ENCODE data around the gene ITM2B.

Gene ITM2B

GRCh38 chr13:48263196-48263595 is 30.2 kb downstream of the ITM2B start:
- no peak for DNase-seq

DNA sequence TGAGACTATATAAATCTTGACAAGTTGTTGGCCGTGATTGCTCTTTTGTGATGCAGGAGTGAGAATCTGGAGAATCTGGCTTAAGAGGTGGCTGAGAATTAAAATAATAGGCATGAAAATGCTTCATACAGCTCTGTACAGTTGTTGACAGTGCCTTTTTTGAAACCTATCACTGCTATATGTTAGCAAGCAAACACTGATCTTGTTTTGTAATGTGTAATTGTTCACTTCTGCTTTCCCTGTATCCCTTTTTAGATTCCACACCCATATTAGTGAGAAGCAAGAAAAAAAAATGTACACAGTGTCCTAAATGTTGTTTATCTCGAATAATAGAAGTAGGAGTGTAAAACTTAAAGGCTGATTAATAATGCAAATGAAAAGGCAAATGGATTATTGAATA is 31.1 kb downstream of the ITM2B start:
- DNase-seq = no peak

DNA sequence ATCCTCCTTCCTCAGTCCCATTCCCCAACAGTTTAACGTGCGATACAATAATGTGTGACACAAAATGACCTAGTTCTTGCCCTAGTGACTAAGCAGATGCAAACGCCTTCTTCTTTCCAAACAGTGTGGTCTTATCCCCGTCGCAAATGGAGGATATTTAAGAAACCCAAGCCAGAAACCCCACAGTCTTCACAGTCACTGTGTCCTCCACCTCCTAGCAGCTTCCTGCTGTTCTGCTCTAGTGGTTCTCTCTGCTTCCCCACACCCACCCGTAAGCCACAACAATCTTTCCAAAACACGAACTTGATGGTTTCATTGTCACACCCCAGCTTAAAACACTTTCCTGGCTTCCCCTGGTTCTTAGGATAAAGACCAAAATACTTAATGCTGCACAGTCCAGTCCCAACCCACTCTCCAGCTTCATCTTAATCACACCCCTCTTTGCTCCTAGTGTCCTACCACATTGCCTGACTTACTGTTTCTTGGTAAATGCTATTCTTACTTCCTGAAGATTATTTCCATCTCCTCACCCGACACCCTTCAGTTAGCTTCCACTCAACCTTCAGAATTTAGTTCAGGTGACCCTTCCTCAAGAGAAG is 32.3 kb downstream of the ITM2B start:
- no peak for DNase-seq

- no peak for DNase-seq
These were observed 33.1 kb downstream of the ITM2B start for GRCh38 chr13:48266150-48266549.

- peak in 2 of 3 experiments; percentile 2 to 41 for DNase-seq
These were observed 34.0 kb downstream of the ITM2B start for GRCh38 chr13:48266701-48267639.

DNA sequence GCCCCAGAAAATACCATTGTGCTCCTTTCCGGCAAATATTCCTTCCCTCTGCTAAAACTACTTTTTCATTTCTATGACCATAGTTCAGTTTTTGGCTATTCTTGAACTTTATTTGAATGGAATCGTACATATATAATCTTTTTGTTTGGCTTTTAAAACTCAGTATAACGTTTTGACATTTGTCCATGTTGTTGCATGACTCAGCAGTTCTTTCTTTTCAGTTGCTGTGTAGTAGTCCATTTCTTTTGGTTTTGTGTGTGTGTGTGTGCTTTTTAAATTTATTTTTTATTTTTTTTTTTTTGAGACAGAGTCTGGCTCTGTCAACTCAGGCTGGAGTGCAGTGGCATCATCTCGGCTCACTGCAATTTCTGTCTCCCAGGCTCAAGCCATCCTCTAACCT is 35.0 kb downstream of the ITM2B start:
- DNase-seq = no peak

DNA sequence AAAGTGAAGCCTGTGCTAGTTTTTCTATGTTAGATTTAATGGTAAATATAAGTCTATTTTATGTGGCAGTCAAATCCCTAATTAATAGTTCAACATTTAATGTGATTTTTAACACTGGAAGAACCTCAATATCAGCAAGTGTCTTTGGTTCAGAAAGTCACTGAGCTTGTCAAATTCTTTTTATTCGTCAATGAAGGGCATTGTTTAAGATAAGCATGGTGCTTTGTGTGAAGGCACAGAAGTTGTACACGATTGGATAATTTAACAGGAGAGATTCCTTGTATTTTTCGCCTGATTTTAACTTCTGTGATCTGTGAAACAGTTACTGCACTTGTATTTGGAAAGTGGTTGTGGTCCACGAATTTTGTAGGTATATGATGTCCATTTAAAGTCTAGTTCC is 40.3 kb downstream of the ITM2B start:
- DNase-seq = no peak

GRCh38 chr13:48275507-48275906 is 42.5 kb downstream of the ITM2B start:
- no peak for DNase-seq

DNA sequence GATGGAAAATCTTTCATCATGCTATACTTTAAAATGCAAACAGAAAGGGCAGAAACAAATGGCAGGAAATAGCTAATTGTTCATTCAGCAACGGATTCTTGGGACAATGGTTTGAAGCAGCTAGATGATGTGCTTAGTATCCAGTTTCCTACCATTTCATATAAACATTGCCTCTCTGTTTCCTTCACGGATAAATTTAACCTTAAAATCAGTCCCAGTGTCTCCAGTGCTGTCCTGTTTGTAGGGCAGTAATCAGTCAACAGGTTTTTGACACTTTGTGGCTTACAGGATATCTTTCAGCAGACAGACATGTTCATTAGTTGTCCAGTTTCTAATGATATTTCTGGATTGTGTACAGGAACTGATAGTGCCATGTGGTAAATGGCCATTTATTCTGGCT is 45.8 kb downstream of the ITM2B start:
- peak in 2 of 3 experiments; percentile 8 to 34 for DNase-seq

GRCh38 chr13:48281556-48281955 is 48.5 kb downstream of the ITM2B start:
- DNase-seq = peak in 1 of 3 experiments; percentile 2

DNA sequence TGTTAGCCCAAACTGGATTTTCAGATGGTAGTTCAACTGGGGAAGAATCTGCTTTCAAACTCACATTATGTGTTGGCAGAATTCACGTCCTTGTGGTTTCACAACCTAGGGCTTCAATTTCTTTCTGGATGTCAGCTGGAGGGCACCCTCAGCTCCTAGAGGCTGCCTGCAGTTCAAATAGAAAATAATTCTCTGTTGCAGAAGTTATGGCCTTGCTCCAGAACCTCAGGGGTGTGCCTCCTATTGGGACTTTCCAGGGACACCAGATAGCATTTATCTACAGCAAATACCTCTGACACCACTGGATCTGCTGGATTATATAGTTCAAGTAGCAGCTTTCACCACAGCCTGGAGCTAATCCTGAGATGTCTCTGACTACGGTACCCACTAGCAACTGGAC is 58.7 kb downstream of the ITM2B start:
- no peak for DNase-seq

DNA sequence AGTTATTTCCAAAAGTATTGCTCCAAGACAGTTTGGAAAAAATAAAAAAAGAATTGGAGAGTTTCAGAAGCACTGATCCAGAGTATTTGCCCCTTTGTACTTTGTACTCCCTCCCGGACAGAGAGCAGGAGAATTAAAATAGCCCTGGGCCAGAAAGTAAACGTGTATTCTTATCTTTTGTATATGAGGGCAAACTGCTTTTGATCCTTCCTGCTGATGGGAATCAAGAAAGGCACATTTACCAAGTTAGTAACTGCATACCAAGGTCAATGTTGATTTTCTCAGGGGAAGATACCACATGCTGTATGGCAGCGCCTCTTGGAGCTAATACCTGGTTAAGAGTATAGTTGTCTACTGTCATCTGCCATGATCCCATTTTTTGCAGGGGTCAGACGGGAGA is 59.6 kb downstream of the ITM2B start:
- DNase-seq = no peak

GRCh38 chr13:48294653-48295052 is 61.6 kb downstream of the ITM2B start:
- DNase-seq = no peak

DNA sequence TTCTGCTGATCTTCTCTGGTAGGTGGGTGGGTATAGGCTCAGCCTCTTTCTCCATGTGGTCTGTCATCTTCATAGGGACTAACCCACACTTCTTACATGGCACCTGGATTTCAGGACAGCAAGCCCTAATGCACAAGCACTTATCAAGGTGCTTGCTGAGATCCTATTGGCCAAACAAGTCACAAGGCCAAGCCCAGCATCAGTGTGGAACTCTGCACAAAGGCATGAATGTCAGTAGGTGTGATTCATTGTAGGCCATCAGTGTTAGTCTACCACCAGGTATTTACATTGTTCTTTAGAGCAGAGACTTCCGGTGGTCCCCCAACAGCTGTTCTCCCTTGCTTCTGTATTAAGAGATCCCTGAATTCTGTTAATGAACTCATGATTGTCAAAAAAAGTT is 62.3 kb downstream of the ITM2B start:
- no peak for DNase-seq

DNA sequence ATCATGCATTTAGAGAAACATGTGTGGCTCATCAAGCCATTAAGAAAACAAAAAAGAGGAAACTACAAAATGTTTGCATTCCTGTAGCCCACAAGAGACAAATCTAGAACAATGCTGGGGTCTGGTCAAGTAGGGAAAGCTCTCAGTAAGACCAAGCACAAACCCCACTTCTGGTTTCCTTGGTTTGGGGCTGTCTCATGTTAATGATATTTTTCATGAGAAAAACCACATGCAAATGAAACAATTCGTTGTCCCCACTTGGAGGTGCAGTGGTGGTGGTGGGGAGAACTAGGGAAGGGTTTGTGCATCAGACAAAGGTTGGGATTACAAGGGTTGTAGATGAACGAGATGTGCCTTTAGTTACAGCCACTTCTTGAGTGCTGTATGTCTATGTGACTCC is 63.5 kb downstream of the ITM2B start:
- no peak for DNase-seq

DNA sequence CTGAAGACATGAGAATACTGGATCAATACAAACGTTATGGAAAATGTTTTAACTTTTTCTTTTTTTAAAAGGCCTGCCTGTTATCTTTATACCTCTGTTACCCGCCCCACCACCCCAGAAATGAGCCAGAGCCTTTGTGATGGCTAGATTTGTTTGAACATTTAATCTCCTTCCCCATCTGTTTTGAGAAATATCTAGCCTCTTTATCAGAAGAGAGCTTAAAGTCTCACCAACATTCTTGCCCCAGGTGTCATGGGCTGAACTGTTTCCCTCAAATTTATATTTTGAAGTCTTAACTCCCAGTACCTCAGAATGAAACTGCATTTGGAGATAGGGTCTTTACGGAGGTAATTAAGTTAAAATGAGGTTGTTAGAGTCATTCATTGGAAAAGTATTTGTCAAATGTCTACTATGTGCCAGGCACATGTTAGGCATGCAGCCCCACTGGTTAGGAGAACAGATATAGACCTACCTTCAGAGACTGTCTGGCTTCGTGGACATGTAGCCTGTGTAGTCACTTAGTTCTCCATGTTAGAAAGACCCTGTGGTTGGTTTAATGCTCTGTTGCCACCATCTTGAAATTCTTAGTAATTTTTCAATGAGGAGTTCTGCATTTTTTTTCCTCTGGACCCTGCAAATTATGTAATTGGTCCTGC is 64.3 kb downstream of the ITM2B start:
- DNase-seq = no peak

DNA sequence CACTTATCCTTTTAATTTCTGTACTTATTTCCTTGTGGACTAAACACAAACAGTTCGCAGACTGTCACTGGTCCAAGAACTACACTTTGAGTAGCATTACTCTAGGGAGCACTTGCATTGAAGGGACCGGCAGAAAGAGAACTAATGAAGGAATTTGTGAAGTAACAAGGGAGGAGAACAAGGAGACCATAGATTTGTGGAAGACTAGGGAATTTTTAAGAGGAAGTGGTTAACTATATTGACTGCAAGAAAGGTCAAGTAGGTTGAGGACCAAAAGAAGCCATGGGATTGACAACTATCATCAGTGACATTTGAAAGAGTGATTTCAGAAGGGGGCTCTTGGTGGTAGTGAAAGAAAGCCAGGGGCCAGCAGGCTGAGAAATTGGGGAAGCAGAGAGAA is 66.6 kb downstream of the ITM2B start:
- DNase-seq = no peak

DNA sequence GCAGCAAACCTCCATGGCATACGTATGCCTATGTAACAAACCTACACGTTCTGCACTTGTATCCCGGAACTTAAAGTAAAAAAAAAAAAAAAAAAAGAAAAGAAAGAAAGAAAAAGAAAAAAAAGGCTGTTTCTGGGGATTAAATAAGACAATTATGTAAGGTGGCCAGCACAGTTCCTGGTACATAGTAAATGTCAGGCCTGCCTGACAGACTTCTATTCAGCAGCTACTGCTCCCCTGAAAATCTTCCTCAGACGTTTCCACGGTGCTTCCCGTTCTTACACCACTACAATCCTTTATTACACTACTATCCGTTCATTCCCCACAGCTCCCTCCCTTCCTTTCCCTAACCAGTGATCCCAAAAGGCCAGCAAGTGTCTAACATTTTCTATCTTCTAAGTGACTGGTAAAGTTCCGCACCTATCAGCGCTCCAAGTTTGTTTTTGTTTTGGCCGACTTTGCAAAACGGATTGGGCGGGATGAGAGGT is 69.9 kb downstream of the ITM2B start:
- DNase-seq = no peak

DNA sequence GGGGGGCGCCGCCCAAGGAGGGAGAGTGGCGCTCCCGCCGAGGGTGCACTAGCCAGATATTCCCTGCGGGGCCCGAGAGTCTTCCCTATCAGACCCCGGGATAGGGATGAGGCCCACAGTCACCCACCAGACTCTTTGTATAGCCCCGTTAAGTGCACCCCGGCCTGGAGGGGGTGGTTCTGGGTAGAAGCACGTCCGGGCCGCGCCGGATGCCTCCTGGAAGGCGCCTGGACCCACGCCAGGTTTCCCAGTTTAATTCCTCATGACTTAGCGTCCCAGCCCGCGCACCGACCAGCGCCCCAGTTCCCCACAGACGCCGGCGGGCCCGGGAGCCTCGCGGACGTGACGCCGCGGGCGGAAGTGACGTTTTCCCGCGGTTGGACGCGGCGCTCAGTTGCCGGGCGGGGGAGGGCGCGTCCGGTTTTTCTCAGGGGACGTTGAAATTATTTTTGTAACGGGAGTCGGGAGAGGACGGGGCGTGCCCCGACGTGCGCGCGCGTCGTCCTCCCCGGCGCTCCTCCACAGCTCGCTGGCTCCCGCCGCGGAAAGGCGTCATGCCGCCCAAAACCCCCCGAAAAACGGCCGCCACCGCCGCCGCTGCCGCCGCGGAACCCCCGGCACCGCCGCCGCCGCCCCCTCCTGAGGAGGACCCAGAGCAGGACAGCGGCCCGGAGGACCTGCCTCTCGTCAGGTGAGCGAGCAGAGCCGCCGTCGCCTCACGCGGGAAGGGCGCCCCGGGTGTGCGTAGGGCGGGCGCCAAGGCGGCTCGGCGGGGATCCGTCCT is 70.5 kb downstream of the ITM2B start, which contains the start of gene RB1:
TSS of gene RB1 (plus strand) at position 393 of the 784 bp plus-strand sequence. CDS start at position 555, 162 bp downstream.
- peak in 2 of 3 experiments; percentile 85 to 88 for DNase-seq

- DNase-seq = peak in 2 of 3 experiments; percentile 54 to 55
These were observed 71.3 kb downstream of the ITM2B start for GRCh38 chr13:48304143-48304876.

- no peak for DNase-seq
These were observed 78.2 kb downstream of the ITM2B start for GRCh38 chr13:48311223-48311622.
